Measurements from ENCODE around the gene TBC1D1. TPM values are rescaled to one million over a fixed set of nuclear protein-coding genes. Genes with fewer than 3 reads are reported as not detected.

Gene TBC1D1
- total RNA-seq, 4 donors from 2014 or later: 206 to 258 (median 221) TPM

- intact Hi-C loops (cut with DNase I): loop anchor here (5.0 kb wide), 1 partner anchor 35 kb away; the partner anchor contains the start of gene PTTG2
- Histone ChIP-seq H3K36me3 (no peaks in the 10 kb centered on the region), H3K27me3 (no peaks in the 10 kb centered on the region), H3K27ac (replicated peaks in 1 of 4) (no peak overlapping the region), H3K9me3 (no peaks in the 10 kb centered on the region), H3K4me3 (no peak overlapping the region), H3K4me1 (peaks cover 9 to 41% (median 29%) of the 10 kb centered on the region in 4 donors)
- 74% methylated on average over 4 of the region's 4 CpGs for WGBS
- no peak for DNase-seq (ENCODE audit: extremely low spot score)
- no peak for TF ChIP-seq EP300 (IDR thresholded peaks at IDR 0.05)
- TF ChIP-seq POLR2AphosphoS5 (IDR thresholded peaks at IDR 0.05): no peak
- no peak for TF ChIP-seq CTCF (IDR thresholded peaks at IDR 0.05)
- no peak for TF ChIP-seq POLR2A (IDR thresholded peaks at IDR 0.05; ENCODE audit: low read depth)
Measured at GRCh38 chr4:37927434-37927833, 36.5 kb downstream of the TBC1D1 start.

GRCh38 chr4:37928426-37929416 is 37.8 kb downstream of the TBC1D1 start:
- Histone ChIP-seq H3K4me3 (no peak overlapping the region), H3K27ac (replicated peaks in 1 of 4) (no peak overlapping the region), H3K27me3 (no peaks in the 10 kb centered on the region), H3K4me1 (peaks cover 9 to 46% (median 32%) of the 10 kb centered on the region in 4 donors), H3K36me3 (no peaks in the 10 kb centered on the region), H3K9me3 (no peaks in the 10 kb centered on the region)
- no peak for DNase-seq (ENCODE audit: extremely low spot score)
- intact Hi-C loops (cut with DNase I): loop anchor here (5.0 kb wide), 1 partner anchor 34 kb away; the partner anchor contains the start of gene PTTG2
- no peak for TF ChIP-seq EP300 (IDR thresholded peaks at IDR 0.05)
- TF ChIP-seq POLR2AphosphoS5 (IDR thresholded peaks at IDR 0.05): no peak
- TF ChIP-seq CTCF (IDR thresholded peaks at IDR 0.05): no peak
- no peak for TF ChIP-seq POLR2A (IDR thresholded peaks at IDR 0.05; ENCODE audit: low read depth)
- WGBS: 47% methylated on average over 12 of the region's 12 CpGs

DNA sequence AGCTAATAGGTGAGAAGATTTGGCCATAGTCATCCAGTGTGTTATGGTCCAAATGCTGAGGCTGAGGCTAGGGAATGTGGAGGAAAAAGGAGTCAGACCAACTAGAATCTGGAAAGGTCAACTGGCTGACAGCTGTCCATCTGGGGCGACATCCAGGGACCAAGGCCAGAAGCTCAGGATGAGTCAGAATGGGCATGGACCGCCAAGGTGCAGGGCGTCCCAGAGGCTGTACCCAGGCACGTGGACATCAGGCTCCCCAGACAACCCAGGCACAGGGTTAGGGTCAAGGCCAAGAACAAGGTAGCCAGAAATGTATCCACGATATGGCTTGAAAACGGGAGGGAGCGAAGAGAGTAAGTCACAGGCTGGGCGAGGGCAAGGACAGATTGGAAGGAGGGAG is 43.2 kb downstream of the TBC1D1 start:
- intact Hi-C loops (cut with DNase I): no loop called here
- Histone ChIP-seq H3K27me3 (no peaks in the 10 kb centered on the region), H3K9me3 (no peaks in the 10 kb centered on the region), H3K4me3 (no peak overlapping the region), H3K4me1 (peaks cover 13 to 36% (median 25%) of the 10 kb centered on the region in 4 donors), H3K27ac (replicated peaks in 1 of 4) (no peak overlapping the region), H3K36me3 (peaks cover 0 to 9% (median 0%) of the 10 kb centered on the region in 4 donors)
- WGBS: 95% methylated on average over 8 of the region's 8 CpGs
- TF ChIP-seq POLR2A (IDR thresholded peaks at IDR 0.05; ENCODE audit: low read depth): no peak
- TF ChIP-seq POLR2AphosphoS5 (IDR thresholded peaks at IDR 0.05): no peak
- TF ChIP-seq CTCF (IDR thresholded peaks at IDR 0.05): no peak
- no peak for TF ChIP-seq EP300 (IDR thresholded peaks at IDR 0.05)
- no peak for DNase-seq (ENCODE audit: extremely low spot score)

DNA sequence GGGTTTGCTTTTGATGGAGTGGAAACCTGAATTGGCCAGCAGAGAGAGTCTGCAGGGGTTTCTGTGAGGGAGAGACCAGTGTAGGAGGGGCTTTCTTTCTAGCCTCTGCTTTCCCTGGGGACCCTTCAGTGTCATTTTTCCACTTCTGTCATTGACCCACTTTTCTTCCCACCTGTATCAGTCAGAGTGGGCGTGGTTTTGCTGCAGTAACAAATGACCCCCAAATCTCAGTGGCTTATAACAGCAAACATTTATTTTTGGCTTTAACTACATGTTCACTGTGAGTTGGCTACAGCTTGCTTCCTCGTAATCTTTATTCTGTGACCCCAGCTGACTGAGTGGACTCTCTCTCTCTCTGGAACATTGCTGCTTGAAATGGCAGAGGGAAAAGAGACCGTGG is 43.7 kb downstream of the TBC1D1 start:
- Histone ChIP-seq H3K27ac (replicated peaks in 1 of 4) (no peak overlapping the region), H3K4me3 (no peak overlapping the region), H3K36me3 (peaks cover 0 to 9% (median 0%) of the 10 kb centered on the region in 4 donors), H3K27me3 (no peaks in the 10 kb centered on the region), H3K9me3 (no peaks in the 10 kb centered on the region), H3K4me1 (peaks cover 12 to 31% (median 21%) of the 10 kb centered on the region in 4 donors)
- intact Hi-C loops (cut with DNase I): no loop called here
- 85% methylated on average over 3 of the region's 3 CpGs for WGBS
- TF ChIP-seq EP300 (IDR thresholded peaks at IDR 0.05) (no peak), POLR2AphosphoS5 (IDR thresholded peaks at IDR 0.05) (no peak), POLR2A (IDR thresholded peaks at IDR 0.05; ENCODE audit: low read depth) (no peak), CTCF (IDR thresholded peaks at IDR 0.05) (no peak)
- DNase-seq (ENCODE audit: extremely low spot score): no peak

Measured in esophagus muscularis mucosa (tissue), 4 donors.